Measurements from ENCODE around the gene SHC4. TPM values are rescaled to one million over a fixed set of nuclear protein-coding genes. Genes with fewer than 3 reads are reported as not detected.

Gene SHC4
- total and polyA plus RNA-seq, 9 of the 15 experiments (the other 6 are each of a cell fraction or from before 2014, with no cell fraction given) = 0.43 to 1.2 (median 0.67) TPM

GRCh38 chr15:48877630-48878595 lies 85.8 kb downstream of the SHC4 start, which contains the start of gene EID1 (continued):
- TF ChIP-seq VEZF1 (CRISPR knock-in tag; IDR thresholded peaks at IDR 0.05) (peak; percentile 84), MAX (CRISPR knock-in tag; IDR thresholded peaks at IDR 0.05) (no peak; the same call in none of the 2 replicates), ZNF224 (CRISPR knock-in tag; IDR thresholded peaks at IDR 0.05) (no peak), CHD1 (IDR thresholded peaks at IDR 0.05; ENCODE audit: low read length) (peak; percentile 35), ZMIZ1 (IDR thresholded peaks at IDR 0.05; ENCODE audit: low read depth in 2 of 2, low read length in 2 of 2) (0 out of 4 replicates have a peak, but pooled peaks of 1 of the 2 experiments have one; percentile 48), BCOR (IDR thresholded peaks at IDR 0.05) (no peak; the same call in 1 of the 2 replicates), TAF7 (tag; IDR thresholded peaks at IDR 0.05) (peak; percentile 35; the same call in 1 of the 2 replicates), PRMT5 (CRISPR knock-in tag; IDR thresholded peaks at IDR 0.05) (no peak), PCBP1 (IDR thresholded peaks at IDR 0.05; ENCODE audit: low read depth, low read length, poor library complexity, severe bottlenecking) (no peak), CREB1 (IDR thresholded peaks at IDR 0.05) (peak; percentile 84), CREB1 (CRISPR knock-in tag; IDR thresholded peaks at IDR 0.05) (peak; percentile 77), MTA1 (IDR thresholded peaks at IDR 0.05; ENCODE audit: borderline replicate concordance) (peak; percentile 91), ID3 (CRISPR knock-in tag; IDR thresholded peaks at IDR 0.05) (no peak), ID3 (tag; IDR thresholded peaks at IDR 0.05) (0 out of 2 replicates have a peak, but pooled peaks have one; percentile 16), L3MBTL2 (IDR thresholded peaks at IDR 0.05) (peak; percentile 93), HDAC3 (IDR thresholded peaks at IDR 0.05; ENCODE audit: borderline replicate concordance, partially characterized antibody) (no peak), CHD4 (IDR thresholded peaks at IDR 0.05; ENCODE audit: insufficient read depth, insufficient replicate concordance, low read depth, low read length, poor library complexity, severe bottlenecking) (no peak), GATAD2A (IDR thresholded peaks at IDR 0.05) (peak; percentile 52; the same call in 1 of the 2 replicates), TFAP4 (CRISPR knock-in tag; IDR thresholded peaks at IDR 0.05; ENCODE audit: borderline replicate concordance) (peak; percentile 77; the same call in 1 of the 2 replicates)

All from K562 (cell line).